Activated CD8-positive, alpha-beta memory T cell treated with anti-CD3 and anti-CD28 coated beads for 48 hours (primary cell): ENCODE measurements around the gene SYNGR3.
"Not testable (repeated sequence)": the region's sequence is repeated elsewhere in the genome, so short reads cannot be mapped to it uniquely, and the experiment has no call there.

Experiments
- DNase-seq, 3 experiments: peaks; one replicate each; pipeline ENCODE4 v3.0.0-alpha.2; 2020; ENCODE audit warnings: low read depth in 2 of 3, low spot score in 2 of 3

The SYNGR3 gene

DNA sequence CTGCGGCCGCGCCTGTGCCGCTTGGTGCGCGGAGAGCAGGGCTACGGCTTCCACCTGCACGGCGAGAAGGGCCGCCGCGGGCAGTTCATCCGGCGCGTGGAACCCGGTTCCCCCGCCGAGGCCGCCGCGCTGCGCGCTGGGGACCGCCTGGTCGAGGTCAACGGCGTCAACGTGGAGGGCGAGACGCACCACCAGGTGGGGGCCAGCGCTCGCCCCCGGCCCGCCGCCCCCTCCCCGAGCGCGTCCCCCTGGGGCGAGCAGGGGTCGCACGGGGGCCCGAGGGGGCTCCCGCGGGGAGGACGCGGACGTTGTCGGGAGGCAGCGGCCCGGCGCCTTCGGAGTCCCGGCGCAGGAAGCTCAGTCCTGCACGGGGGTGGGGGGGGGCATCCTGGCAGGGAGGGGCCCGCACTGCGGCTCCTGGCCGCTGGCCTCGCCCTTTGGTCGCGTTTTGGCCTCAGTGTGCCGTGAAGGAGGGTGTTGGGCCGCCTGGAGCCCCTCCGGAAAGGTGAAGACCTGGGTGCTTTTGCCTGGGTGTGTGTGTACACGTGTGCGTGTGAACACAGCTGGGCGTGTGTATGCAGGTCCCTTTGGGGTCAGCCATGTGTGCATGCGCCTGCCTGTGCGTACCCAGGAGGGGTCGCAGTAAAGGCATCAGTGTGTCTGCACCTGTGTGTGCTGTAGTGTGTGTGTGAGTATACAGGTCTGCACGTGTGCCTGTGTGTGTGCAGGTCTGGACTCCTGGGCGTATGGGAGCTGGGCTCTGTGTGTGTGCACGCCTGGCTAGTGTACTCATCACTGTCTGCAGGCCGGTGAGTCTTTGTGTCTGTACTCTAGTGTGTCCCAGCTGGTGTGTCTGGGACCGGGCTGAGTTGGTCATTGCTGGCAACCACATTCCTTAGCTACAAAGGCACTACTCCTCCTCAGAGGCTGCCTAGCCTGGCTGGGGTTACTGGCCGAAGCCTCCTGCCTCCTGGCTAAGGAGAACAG lies 37.5 kb downstream of the SYNGR3 start:
- no peak for DNase-seq

- no peak for DNase-seq
Measured at GRCh38 chr16:2028146-2028545, 38.4 kb downstream of the SYNGR3 start.

DNA sequence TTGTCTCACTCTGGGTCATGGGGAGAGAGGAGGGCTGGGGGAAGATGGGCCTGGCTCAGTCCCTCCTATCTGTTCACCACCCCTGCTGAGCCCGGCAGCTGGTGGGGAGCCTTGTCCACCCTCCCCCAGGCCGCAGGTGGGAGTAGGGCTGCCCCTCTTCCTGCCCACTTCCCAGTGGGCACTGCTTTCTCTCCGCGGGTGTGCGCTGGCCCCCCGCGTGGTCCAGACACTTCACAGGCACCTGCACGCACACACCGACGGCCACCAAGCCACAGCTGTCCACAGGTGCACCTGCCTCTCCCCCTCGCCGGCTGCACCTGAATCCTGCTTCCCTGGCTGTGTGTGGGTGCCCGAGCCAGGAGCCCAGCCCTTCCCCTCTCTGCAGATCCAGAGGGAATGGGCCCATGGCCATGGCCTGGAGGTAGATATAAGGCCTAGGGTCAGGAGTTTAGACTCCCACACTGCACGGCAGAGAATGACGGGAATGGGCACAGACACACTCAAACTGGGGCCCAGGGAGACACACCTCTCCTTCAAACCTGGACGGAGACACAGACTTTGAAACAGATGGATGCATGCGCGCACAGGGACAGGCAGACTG lies 39.0 kb downstream of the SYNGR3 start:
- no peak for DNase-seq

DNA sequence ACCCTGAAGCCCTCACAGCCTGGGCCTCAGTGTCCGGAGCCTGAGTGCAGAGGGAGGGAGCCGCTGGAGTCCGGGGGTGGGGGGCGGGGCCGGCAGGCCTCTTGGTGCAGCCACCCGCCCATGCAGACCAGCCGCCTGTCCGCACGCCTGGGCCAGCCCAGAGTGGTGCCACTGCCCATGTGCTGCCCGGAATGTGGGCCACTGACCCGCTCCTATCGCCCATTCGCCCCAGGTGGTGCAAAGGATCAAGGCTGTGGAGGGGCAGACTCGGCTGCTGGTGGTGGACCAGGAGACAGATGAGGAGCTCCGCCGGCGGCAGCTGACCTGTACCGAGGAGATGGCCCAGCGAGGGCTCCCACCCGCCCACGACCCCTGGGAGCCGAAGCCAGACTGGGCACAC lies 39.6 kb downstream of the SYNGR3 start:
- DNase-seq, result no peak

GRCh38 chr16:2030036-2030435 lies 40.3 kb downstream of the SYNGR3 start:
- no peak for DNase-seq

GRCh38 chr16:2031081-2031577 lies 41.4 kb downstream of the SYNGR3 start:
- no peak for DNase-seq

- no peak for DNase-seq
Measured at GRCh38 chr16:2032285-2033056, 42.7 kb downstream of the SYNGR3 start.

GRCh38 chr16:2033057-2033908 lies 43.5 kb downstream of the SYNGR3 start:
- no peak for DNase-seq

- DNase-seq, result not testable (repeated sequence)
Measured at GRCh38 chr16:2033909-2034695, 44.3 kb downstream of the SYNGR3 start.

- DNase-seq, result no peak
Measured at GRCh38 chr16:2034696-2035430, 45.1 kb downstream of the SYNGR3 start.

DNA sequence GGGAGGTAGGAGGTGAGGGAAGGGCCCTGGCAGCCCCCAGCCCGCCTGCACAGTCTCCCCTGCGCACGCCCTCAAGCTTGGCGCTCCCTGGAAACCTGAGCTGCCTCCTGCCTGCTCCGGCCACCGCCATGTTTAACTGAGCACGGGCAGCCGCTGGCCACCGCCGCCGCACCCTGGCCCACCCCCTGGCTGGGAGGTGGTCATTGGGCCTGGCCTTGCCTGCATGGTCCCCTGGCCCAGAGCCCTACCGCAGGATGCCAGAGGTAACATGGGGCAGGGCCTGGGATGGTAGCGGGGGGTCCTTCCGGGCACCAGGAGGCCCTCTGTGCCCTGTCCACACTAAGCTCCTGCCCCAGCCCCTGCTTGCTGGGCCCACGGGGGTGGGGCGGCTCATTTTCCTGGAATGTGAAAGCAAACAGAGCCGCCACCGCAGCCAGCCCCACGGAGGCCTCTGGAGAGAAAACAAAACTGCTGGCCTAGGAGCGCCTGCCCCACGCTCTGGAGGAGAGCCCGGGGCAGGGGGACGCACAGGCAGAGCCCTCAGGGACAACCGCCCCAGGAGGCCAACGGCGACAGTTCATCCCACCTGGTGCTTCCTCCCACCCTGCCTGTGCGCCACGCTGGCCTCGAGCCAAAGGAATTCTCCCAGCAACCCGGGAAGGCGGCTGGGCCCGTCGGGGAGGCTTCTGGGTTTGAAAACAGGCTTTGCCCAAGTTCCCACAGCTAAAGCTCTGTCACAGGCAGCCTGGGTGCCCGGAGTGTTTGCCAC lies 45.8 kb downstream of the SYNGR3 start:
- no peak for DNase-seq

DNA sequence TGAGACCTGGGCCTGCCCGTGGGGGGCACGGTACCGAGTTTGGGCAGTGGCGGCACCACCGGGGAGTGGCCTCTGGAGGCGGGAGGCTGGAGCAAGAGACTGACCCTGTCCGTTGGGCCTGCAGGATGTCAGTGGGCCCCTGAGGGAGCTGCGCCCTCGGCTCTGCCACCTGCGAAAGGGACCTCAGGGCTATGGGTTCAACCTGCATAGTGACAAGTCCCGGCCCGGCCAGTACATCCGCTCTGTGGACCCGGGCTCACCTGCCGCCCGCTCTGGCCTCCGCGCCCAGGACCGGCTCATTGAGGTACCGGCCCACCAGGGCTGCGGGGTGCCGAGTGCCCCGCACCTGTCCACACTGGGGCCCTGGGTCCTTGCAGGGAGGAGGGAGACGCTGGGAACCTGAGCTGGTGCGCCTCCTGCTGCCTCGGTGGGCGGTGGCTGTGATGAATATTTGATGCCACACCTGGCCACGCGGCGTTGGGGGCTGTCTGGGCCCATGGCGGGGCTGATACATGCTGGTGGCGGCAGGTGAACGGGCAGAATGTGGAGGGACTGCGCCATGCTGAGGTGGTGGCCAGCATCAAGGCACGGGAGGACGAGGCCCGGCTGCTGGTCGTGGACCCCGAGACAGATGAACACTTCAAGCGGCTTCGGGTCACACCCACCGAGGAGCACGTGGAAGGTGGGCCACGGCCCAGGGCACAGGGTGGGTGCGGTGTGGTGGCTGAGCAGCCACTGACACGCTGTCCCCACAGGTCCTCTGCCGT lies 46.6 kb downstream of the SYNGR3 start:
- no peak for DNase-seq

DNA sequence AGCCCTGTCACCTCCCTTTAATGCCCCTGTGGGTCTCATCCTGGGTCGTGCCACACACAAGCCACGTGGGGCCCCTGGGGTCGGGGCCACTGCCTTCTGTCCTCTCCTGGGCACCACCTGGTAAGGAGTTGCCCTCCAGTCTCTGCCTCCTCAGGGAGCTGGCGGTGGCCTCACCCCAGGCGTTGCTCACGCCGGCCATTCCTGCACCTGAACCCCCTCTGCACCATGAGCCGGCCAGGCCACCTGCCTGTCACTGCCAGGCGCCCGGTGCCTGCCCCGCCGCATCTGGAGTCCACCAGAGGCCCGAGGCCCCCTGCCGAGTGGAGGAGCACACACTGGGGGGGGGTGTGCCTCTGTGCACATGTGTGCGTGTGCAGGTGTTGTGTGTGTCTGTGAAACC lies 47.3 kb downstream of the SYNGR3 start:
- no peak for DNase-seq

DNA sequence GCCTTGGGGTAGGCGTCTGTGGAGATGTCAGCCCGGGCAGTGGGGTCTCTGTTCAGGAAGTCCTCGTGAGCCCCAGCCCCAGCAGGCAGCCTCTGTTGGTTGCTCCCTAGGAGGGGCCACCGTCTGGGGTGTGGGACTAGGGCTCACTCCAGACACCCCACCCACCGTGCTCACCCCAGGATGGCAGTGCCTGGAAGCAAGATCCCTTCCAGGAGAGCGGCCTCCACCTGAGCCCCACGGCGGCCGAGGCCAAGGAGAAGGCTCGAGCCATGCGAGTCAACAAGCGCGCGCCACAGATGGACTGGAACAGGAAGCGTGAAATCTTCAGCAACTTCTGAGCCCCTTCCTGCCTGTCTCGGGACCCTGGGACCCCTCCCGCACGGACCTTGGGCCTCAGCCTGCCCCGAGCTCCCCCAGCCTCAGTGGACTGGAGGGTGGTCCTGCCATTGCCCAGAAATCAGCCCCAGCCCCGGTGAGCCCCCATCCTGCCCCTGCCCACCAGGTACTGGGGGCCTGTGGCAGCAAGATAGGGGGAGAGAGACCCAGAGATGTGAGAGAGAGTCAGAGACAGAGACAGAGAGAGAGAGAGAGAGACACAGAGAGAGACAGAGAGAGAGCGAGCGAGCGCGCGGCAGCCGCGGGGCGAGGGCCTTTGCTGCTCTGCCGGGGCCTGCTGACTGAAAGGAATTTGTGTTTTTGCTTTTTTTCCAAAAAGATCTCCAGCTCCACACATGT lies 48.0 kb downstream of the SYNGR3 start:
- no peak for DNase-seq

- no peak for DNase-seq
Measured at GRCh38 chr16:2038382-2039231, 48.8 kb downstream of the SYNGR3 start.
